NCI-H446 treated with DMSO at 0.1 percent for 48 hours (cell line): ENCODE data around the gene NPTN.
"Not testable (repeated sequence)": the region's sequence is repeated elsewhere in the genome, so short reads cannot be mapped to it uniquely, and the experiment has no call there.

ENCODE experiments used
- DNase-seq: peaks from one replicate; lab custom pipeline; 2025; lab: John Stamatoyannopoulos, UW

The NPTN gene

GRCh38 chr15:73633111-73633990 is at the start of gene NPTN:
NPTN (minus strand) TSS chr15:73633389; CDS start chr15:73633215, 174 bp downstream.
- DNase-seq = peak; percentile 92

GRCh38 chr15:73682600-73683090 is 49.5 kb upstream of the NPTN start:
- DNase-seq = no peak

DNA sequence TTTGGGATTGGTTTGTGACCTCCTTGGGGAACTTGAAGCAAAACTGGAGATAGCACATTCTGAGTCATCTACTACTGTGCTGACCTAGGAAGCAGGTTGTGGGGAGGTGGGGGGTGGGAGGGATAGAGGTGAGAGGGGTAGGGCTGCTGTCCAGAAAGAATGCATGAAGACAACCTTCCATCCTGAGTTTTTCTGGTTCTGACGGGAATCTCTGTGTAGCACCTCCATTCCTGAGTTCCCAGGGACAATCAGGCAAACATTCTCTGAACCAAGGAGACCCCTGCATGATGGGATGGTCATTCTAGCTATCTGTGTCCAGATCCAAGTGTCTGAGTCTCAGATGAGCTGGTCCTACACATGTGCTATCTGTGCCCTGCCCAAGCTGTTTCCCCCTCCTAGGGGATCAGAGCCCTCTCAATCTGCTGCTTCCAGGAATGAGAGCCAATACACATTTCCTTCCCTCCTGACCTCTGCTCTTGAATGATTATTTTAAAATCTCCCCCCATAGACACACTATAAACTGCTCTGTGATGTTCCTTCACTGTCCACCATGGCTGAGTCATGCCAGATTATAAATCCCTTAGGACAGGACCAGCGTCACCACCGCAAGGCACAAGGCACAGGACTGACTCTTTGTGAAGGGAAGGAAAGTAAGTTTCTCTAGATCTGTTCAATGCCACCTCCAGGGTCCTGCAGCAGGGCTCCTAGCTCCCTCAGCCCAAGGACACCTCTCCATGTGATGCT is 48.8 kb upstream of the NPTN start:
- DNase-seq = no peak

DNA sequence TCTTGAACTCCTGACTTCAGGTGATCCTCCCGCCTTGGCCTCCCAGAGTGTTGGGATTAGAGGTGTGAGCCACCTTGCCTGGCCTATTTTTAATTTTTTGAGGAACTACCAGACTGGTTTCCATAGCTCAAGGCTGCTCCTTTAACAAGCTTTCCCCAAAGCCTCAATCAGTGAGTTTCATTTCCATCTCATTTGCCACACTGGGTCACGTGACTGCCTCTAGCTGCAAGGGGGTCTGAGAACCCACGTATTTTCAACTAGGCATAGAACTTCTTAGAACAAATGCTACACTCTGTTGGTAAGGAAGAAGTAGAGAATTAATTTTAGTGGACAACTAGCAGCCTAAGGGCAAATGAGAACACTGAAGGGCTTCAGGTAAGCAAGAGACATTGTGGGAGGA is 47.9 kb upstream of the NPTN start:
- no peak for DNase-seq

GRCh38 chr15:73680549-73680948 is 47.4 kb upstream of the NPTN start:
- no peak for DNase-seq

GRCh38 chr15:73679964-73680363 is 46.8 kb upstream of the NPTN start:
- no peak for DNase-seq

- no peak for DNase-seq
Measured at GRCh38 chr15:73679180-73679579, 46.0 kb upstream of the NPTN start.

DNA sequence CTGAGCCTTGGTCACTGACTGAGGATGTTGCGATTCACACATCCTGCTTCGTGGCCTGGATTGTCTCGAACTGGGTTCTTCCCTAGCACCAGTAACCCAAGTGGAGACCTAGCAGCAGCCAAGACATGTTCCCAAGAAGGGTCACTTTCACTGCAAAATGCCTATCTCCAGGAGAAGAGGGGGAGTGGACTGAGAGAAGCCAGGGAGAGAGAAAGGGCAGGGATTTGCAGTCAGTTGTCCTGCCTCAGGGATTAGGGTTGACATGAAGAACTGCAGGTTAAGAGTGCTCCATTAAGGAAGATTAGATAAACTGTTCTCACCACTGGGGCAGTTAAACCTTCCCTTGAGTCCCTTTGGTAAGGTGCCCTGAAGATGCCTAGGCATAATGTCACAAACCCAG is 45.3 kb upstream of the NPTN start:
- no peak for DNase-seq

GRCh38 chr15:73677733-73678132 is 44.5 kb upstream of the NPTN start:
- DNase-seq = no peak

DNA sequence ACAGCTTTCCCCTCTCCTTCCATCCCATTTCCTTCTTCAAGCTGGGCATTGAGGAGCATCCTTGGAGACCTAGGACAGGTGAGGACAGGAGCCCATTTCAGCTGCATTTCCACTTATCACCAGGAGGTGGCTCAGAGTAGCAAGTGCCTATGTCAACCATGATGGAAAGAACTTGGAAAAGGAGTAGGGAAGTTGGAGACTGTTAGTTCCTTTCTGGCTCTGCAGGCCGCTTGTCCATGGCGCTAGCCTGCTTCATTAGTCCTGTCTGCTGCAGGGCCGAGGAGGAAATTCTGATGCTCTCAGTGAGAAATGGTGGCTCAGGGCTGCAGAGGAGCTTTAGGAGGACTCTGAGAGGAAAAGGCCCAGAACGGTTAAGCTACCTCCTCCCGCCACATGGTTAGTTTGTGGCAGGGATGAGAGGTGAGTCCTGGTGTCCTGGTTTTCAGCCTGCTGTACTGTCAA is 44.0 kb upstream of the NPTN start:
- no peak for DNase-seq

GRCh38 chr15:73674587-73674986 is 41.4 kb upstream of the NPTN start:
- DNase-seq = no peak

DNA sequence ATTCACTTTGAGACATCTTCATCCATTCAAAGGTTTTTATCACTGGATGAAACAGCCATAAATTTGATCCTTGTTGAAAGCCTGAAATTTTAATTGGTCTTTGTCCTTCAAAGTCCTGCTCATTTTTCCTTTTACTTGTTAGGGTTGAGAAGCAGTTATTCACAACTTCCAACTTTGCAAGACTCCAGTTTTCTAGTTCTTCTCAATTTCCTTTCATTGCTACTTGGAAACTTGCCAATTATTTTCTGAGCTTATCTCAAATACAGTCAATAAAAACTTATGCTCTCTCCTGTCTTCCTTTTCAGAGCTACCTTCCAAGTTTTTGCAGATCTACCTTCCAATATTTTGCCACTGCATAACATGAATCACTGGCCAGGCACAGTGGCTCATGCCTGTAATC is 27.3 kb upstream of the NPTN start:
- no peak for DNase-seq

- no peak for DNase-seq
Measured at GRCh38 chr15:73658645-73659044, 25.5 kb upstream of the NPTN start.

GRCh38 chr15:73655724-73656123 is 22.5 kb upstream of the NPTN start:
- no peak for DNase-seq

GRCh38 chr15:73654659-73655058 is 21.5 kb upstream of the NPTN start:
- no peak for DNase-seq

DNA sequence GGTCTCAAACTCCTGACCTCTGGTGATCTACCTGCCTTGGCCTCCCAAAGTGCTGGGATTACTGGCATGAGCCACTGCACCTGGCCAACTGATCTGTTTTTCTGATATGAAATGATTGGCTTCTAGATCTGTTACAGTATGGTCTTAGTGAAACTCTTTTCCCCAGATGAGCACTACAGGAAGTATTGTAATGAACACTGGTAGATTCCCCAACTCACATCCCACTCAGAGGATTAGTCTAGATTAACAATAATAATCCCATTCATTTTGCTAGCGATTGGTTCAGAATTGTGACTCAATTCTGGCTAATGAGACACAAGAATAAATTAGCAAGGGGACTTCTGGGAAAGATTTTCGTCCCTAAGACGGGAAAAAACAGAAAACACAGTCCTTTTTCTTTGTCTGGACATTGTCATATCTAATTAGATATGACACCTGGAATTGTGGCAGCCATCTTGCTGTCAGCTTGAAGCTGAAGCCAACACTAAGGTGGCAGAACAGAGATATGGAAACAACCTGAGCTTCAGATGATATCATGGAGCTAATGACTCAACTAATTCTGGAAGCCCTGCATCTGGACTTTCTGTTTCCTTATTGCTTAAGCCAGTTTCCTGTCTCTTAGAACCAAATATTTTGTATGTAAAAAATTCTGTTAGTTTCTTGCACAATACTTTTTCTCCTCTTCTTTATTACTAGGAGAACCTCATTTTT is 17.4 kb upstream of the NPTN start:
- no peak for DNase-seq

- no peak for DNase-seq
Measured at GRCh38 chr15:73648014-73648295, 14.8 kb upstream of the NPTN start.

DNA sequence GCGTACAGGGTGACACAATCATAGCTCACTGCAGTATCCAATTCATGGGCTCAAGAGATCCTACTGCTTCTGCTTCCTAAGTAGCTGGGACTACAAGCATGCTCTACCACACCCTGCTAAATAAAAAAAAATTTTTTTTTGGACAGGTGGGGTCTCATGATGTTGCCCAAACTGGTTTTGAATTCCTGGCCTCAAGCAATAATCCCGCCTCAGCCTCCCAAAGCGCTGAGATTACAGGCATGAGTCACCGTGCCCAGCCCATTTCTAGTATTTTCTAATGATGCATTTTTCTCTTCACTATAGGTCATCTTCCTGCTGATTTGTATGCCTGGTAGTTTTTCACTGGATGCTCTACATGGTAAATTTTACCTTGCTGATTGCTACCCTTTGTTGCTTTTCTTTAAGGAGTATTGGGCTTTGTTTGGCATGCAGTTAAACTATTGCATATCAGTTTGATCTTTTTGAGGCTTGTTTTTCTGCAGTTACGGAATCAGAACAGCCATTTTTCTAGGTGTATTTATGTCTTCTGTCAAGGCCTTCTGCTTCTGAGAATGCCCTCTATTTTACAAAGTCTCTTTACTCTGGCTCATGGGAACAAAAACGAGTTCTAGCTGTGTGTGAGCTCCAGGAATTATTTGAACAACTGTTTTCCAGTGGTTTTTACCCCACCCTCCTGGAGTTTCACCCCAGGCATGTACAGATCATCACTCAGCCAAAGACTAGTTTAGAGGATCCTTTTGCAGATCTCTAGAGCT is 14.2 kb upstream of the NPTN start:
- DNase-seq = no peak

DNA sequence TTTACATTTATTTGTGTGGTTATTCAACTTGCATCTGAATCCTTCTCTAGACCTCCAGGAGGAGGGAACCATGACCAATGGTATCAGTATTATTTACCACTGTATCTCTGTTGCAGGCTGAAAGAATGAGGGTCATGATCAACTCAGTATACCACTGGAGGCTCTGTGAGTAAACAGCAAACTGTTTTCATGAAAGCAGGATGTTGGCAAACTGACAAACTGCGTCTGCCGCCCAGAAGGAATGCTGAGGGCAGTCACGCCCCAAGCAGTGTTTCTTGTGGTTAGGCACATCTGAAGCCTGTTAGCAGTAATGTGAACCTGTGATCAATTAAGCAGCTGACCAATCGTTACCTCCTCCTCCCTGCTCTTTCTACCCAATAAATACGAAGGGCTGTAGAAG is 6.3 kb upstream of the NPTN start:
- DNase-seq = not testable (repeated sequence)

- DNase-seq = no peak
Measured at GRCh38 chr15:73637527-73637926, 4.3 kb upstream of the NPTN start.

GRCh38 chr15:73633991-73634495 is 854 bp upstream of the NPTN start:
- DNase-seq = no peak

DNA sequence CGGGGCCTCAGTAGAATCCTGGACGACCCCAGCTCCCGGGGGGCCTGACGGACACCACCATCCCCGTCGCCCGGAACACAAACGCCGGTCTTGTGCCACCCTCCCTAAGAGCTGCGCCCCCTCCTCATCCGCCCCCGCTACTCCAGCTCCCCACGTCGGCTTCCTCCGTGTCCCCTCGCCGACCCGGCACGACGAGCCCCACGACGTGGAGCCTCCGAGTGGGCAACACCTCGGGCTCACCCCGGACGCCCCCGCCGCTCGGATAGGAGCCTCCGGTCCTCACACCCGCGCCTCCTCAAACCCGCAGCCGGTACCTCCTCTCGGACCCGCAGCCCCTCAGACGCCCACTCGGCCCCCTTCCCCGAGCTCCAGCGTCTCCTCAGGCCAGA is 525 bp downstream of the NPTN start:
- no peak for DNase-seq
